Urinary bladder (tissue), 4 donors: ENCODE measurements around the gene THSD7B. TPM values are rescaled to one million over a fixed set of nuclear protein-coding genes. Genes with fewer than 3 reads are reported as not detected.

Experiments used
- DNase-seq: peaks from one replicate; pipeline ENCODE4 v3.0.0-alpha.2; 2015; ENCODE audit errors: extremely low spot score
- H3K27ac ChIP-seq: one replicate; pipeline ENCODE4 v1.5.1; 2013; ENCODE audit warnings: low read depth, mild to moderate bottlenecking, moderate library complexity
- H3K36me3 ChIP-seq: one replicate; pipeline ENCODE4 v1.6.1; 2013; ENCODE audit warnings: mild to moderate bottlenecking, moderate library complexity; ENCODE audit not compliant: insufficient read depth
- H3K4me1 ChIP-seq: one replicate; pipeline ENCODE4 v1.6.1; 2013; ENCODE audit warnings: mild to moderate bottlenecking, moderate library complexity; ENCODE audit not compliant: insufficient read depth
- H3K4me3 ChIP-seq: one replicate; pipeline ENCODE4 v1.5.1; 2013; ENCODE audit warnings: low read depth, low read length
- WGBS: extraction: QIAGEN DNeasy Blood & Tissue Kit; methylation state at CpG from one replicate; pipeline ENCODE4 v1.1.7; 2013; 5-methylcytosine and 5-hydroxymethylcytosine counted together
- polyA plus RNA-seq: library from polyadenylated mRNA; stranded (reverse); fragments of 200-250 nt; gene quantifications from one replicate; pipeline ENCODE4 v1.2.3, GENCODE V29; 2013
- total RNA-seq: library from RNA; depleted of rRNA; stranded (reverse); fragments of >200 nt; gene quantifications from one replicate; pipeline ENCODE4 v1.2.3, GENCODE V29; 2014
- donor health status: healthy with polysubstance abuse.
- donor health status: healthy.

The THSD7B gene
- total and polyA plus RNA-seq, 2 donors, result 0.11 to 4.0 TPM

- no peaks in the 10 kb centered on the region for H3K36me3 ChIP-seq
- H3K4me1 ChIP-seq, result no peaks in the 10 kb centered on the region
- no peak overlapping the region for H3K27ac ChIP-seq
- H3K4me3 ChIP-seq, result no peak overlapping the region
- 12% methylated on average over 1 of the region's 1 CpG for WGBS
- no peak for DNase-seq
Observed at GRCh38 chr2:137172162-137172561, 406.8 kb downstream of the THSD7B start.

GRCh38 chr2:137173463-137173862, 408.1 kb downstream of the THSD7B start:
- Histone ChIP-seq H3K4me1 (no peaks in the 10 kb centered on the region), H3K4me3 (no peak overlapping the region), H3K36me3 (no peaks in the 10 kb centered on the region), H3K27ac (no peak overlapping the region)
- DNase-seq, result no peak
- 56% methylated on average over 3 of the region's 3 CpGs for WGBS

DNA sequence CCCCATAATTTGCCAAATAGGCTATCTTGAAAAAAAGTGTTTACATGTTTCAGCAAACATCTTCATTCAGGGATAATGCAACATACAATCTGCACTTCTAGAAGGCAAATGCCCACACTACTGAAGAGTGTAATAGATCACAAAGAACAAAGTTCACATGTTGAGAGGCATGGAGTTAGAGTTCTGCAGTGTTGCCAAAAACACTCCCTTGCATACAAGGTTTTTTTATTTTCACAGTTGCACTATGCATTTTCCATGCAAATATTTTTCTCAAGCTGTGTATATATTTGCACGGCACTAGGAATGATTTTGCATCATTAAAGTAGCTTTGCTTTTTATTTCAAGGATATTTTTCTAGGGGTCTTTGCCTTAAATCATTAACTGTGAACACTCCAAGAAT, 409.9 kb downstream of the THSD7B start:
- DNase-seq, result no peak

DNA sequence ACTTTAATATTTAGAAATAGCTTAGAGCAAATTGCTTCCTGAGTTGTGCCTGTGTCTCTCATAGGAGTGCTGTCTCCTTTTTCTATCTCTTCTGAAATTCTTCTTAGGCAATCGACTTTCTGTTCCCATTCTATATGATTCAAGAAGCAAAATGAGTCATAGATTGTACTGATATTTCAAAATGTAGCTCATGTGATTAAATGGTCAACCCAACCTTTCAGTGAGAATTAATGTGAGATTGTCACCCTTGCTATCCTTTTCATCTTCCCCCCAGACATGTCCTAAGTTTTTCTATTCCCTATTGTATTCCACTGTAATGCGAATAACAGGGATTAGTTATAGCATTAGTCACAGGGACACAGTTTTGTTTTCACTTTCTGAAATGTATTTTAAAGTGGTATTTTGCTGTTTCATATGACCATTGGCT, 413.6 kb downstream of the THSD7B start:
- WGBS, result 71% methylated on average over 2 of the region's 2 CpGs
- Histone ChIP-seq H3K4me1 (no peaks in the 10 kb centered on the region), H3K36me3 (no peaks in the 10 kb centered on the region), H3K27ac (no peak overlapping the region), H3K4me3 (no peak overlapping the region)
- no peak for DNase-seq

More for the DNA sequence above, 409.9 kb downstream of the THSD7B start:
- Histone ChIP-seq H3K27ac (no peak overlapping the region), H3K4me1 (no peaks in the 10 kb centered on the region), H3K36me3 (no peaks in the 10 kb centered on the region), H3K4me3 (no peak overlapping the region)
- whole genome bisulfite sequencing, result 70% methylated on average over 1 of the region's 1 CpG

DNA sequence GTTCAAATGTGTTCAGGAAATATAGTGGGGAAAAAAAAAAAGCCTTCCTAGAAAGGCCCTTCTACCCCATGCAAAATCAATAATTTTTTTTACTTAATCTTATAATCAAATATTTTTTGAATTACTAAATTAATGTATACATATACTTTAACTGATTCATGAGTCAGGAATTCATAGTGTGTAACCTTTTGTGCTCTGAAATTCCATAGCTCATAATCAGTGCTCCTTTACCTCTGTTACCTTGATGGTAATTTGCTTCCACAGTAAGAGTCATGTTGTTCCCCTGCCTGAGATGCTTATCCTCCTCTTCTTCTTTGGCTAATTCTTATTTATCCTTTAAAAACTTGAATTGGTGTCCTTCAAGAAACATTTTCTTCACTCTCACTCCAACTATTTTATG, 414.2 kb downstream of the THSD7B start:
- DNase-seq, result no peak
- H3K36me3 ChIP-seq, result no peaks in the 10 kb centered on the region
- no peak overlapping the region for H3K4me3 ChIP-seq
- no peaks in the 10 kb centered on the region for H3K4me1 ChIP-seq
- no peak overlapping the region for H3K27ac ChIP-seq

GRCh38 chr2:137180012-137180411, 414.7 kb downstream of the THSD7B start:
- WGBS, result 74% methylated on average over 2 of the region's 2 CpGs
- Histone ChIP-seq H3K4me3 (no peak overlapping the region), H3K27ac (no peak overlapping the region), H3K4me1 (no peaks in the 10 kb centered on the region), H3K36me3 (no peaks in the 10 kb centered on the region)
- no peak for DNase-seq

DNA sequence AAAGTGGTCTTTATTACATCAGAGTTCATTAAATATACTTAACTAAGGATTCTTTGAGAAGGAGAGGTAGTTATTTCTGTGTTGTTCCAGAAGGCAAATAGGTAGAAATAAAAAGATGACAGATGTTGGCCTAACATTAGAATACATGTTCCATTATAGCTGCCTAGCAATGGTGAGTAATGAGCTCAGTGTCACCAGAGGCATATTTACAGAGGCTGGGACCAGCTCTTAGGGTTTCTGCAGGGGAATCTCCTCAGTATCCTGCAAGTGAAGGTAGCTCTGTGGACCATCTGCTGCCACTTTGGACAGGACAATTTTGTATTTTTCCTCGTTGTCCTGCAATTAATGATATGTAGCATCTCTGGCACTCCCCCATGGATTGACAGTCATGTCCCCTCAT, 416.0 kb downstream of the THSD7B start:
- 70% methylated on average over 1 of the region's 1 CpG for whole genome bisulfite sequencing
- Histone ChIP-seq H3K27ac (no peak overlapping the region), H3K4me3 (no peak overlapping the region), H3K36me3 (no peaks in the 10 kb centered on the region), H3K4me1 (no peaks in the 10 kb centered on the region)
- no peak for DNase-seq

- no peak for DNase-seq
- H3K4me3 ChIP-seq, result no peak overlapping the region
- H3K27ac ChIP-seq, result no peak overlapping the region
- no peaks in the 10 kb centered on the region for H3K36me3 ChIP-seq
- H3K4me1 ChIP-seq, result no peaks in the 10 kb centered on the region
- WGBS, result 52% methylated on average over 3 of the region's 3 CpGs
Observed at GRCh38 chr2:137182071-137182470, 416.7 kb downstream of the THSD7B start.

DNA sequence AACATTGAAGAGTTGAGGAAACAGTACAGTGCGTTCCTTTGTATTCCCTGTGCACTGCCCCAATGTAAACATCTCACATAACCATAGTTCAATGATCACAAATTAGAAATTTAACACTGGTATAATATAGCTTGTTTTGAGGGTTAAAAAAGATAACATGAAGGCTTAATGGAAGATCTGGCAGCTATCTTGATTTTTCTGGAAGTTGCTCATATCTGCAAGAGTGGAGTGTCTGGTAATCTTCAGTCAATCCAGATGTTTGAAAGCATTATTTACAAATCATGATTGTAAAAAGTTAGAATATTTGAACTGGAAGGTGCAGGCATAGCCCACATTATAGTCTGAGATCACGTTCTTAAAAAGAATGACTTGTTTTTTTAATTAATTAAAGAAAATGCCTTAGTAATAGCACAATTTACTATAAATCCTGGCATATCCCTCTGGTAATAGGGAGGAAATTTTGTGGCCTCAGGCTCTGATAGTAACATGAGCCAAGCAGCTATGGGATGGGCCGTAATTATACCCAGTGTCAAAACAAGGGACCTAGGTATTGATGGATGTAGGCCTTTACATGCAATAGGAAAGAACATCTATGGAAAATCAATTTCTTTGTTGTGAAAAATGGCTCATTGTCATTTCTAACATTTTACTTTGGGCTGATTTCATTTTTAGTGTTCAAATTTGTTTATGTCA, 418.0 kb downstream of the THSD7B start:
- Histone ChIP-seq H3K36me3 (no peaks in the 10 kb centered on the region), H3K27ac (no peak overlapping the region), H3K4me1 (no peaks in the 10 kb centered on the region), H3K4me3 (no peak overlapping the region)
- no peak for DNase-seq
- 70% methylated on average over 3 of the region's 3 CpGs for WGBS

- Histone ChIP-seq H3K4me3 (no peak overlapping the region), H3K36me3 (no peaks in the 10 kb centered on the region), H3K27ac (no peak overlapping the region), H3K4me1 (no peaks in the 10 kb centered on the region)
- WGBS, result 89% methylated on average over 3 of the region's 3 CpGs
- no peak for DNase-seq
Observed at GRCh38 chr2:137185378-137186078, 420.2 kb downstream of the THSD7B start.

GRCh38 chr2:137187216-137187615, 421.9 kb downstream of the THSD7B start:
- Histone ChIP-seq H3K4me3 (no peak overlapping the region), H3K4me1 (no peaks in the 10 kb centered on the region), H3K36me3 (no peaks in the 10 kb centered on the region), H3K27ac (no peak overlapping the region)
- no peak for DNase-seq
- WGBS, result 82% methylated on average over 2 of the region's 2 CpGs

- Histone ChIP-seq H3K27ac (no peak overlapping the region), H3K4me3 (no peak overlapping the region), H3K4me1 (no peaks in the 10 kb centered on the region), H3K36me3 (no peaks in the 10 kb centered on the region)
- WGBS, result 42% methylated on average over 13 of the region's 13 CpGs
- DNase-seq, result no peak
Observed at GRCh38 chr2:137190411-137191195, 425.3 kb downstream of the THSD7B start.

GRCh38 chr2:137192366-137193310, 427.3 kb downstream of the THSD7B start:
- Histone ChIP-seq H3K4me1 (no peaks in the 10 kb centered on the region), H3K36me3 (no peaks in the 10 kb centered on the region), H3K27ac (no peak overlapping the region), H3K4me3 (no peak overlapping the region)
- 75% methylated on average over 6 of the region's 6 CpGs for whole genome bisulfite sequencing
- no peak for DNase-seq
